ENCODE results near the gene KCNJ6.

Gene KCNJ6

DNA sequence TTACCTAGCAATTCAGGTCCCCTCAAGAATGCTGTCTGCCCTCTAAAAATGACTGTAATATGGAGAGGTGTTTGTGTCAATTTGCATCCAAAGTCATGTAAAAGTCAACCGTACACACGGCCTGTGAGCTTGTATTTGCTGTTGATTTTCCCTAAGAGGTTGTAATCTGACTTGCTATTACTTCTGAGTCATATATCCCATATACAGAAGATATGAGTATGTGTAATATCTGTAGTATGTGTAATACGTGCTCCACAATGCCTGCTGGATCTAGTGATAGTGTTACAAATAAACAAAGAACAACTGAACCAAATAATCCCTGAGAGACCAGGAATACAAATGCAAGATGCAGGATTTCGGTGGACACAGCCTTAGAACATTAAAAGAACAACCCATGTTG lies 1.4 kb upstream of the KCNJ6 start:
- no peak overlapping the region for H3K9ac ChIP-seq (ENCODE audit: low read length)
- H2AFZ ChIP-seq (ENCODE audit: low read depth, low read length) = no peak overlapping the region
- no peaks in the 10 kb centered on the region for H3K36me3 ChIP-seq (ENCODE audit: control insufficient read depth in 1 of 2, insufficient read depth in 2 of 2, low read depth in 1 of 2, low read length in 2 of 2)
- H3K23ac ChIP-seq (ENCODE audit: low read length in 2 of 2) = no peak overlapping the region
- H4K8ac ChIP-seq (ENCODE audit: low read length) = no peak overlapping the region
- no peak overlapping the region for H2BK5ac ChIP-seq (ENCODE audit: low read depth, low read length, poor library complexity, severe bottlenecking)
- H2BK120ac ChIP-seq (ENCODE audit: low read depth, low read length) = no peak overlapping the region
- no peak overlapping the region for H4K91ac ChIP-seq (ENCODE audit: low read length)
- no peak overlapping the region for H3K4me2 ChIP-seq (ENCODE audit: low read length, poor library complexity, severe bottlenecking)
- H3K4me3 ChIP-seq (ENCODE audit: insufficient read depth in 1 of 2, low read depth in 1 of 2, low read length in 2 of 2) = no peak overlapping the region
- no peak overlapping the region for H3K18ac ChIP-seq (ENCODE audit: low read depth in 1 of 2, low read length in 2 of 2)
- H2BK15ac ChIP-seq (ENCODE audit: low read depth, poor library complexity, severe bottlenecking) = no peak overlapping the region
- peaks cover 5 to 80% of the 10 kb centered on the region in 2 experiments for H3K27me3 ChIP-seq (ENCODE audit: control insufficient read depth in 1 of 2, insufficient read depth in 1 of 2, low read length in 2 of 2)
- H3K27ac ChIP-seq (ENCODE audit: low read length, poor library complexity, severe bottlenecking) = no peak overlapping the region
- no peak overlapping the region for H3K14ac ChIP-seq (ENCODE audit: low read length in 2 of 2)
- H3K79me1 ChIP-seq (replicated peaks; ENCODE audit: low read length, poor library complexity, severe bottlenecking) = peaks cover 4% of the 10 kb centered on the region
- peak; percentile 69 for DNase-seq
- no CpG with 5 or more reads among the region's 4 CpGs for WGBS
- peaks cover 3% of the 10 kb centered on the region for H3K9me3 ChIP-seq (ENCODE audit: control insufficient read depth, low read length)
- no peak overlapping the region for H3K4ac ChIP-seq (ENCODE audit: low read depth in 1 of 2, low read length in 2 of 2)
- no peak overlapping the region for H2BK12ac ChIP-seq (ENCODE audit: low read length in 2 of 2)
- H3K4me1 ChIP-seq (ENCODE audit: control insufficient read depth, insufficient read depth, low read depth, low read length) = peaks cover 23% of the 10 kb centered on the region
- no peak overlapping the region for H2AK5ac ChIP-seq (ENCODE audit: low read length, severe bottlenecking)

DNA sequence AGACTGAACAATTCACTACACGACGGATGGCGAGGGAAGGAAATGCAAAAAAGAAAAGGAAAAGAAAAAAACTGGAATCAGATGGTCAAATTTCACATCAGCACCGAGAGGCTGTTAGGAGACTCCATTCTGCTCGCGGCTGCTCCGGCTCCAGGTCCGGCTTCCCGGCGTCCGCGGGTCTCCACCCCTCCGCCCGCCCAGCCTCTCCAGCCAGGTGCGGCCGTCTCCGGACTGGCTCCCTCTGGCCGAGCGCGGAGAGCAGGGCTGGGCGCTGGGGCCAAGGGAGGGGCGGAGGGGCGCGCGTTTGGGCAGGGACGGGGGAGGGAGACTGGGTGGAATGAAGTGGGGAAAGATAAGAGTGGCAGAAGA lies 332 bp downstream of the KCNJ6 start:
- H3K79me1 ChIP-seq (replicated peaks; ENCODE audit: low read length, poor library complexity, severe bottlenecking) = peaks cover 4% of the 10 kb centered on the region
- H3K4me2 ChIP-seq (ENCODE audit: low read length, poor library complexity, severe bottlenecking) = peak overlapping the region; percentile 91
- peaks cover 5 to 87% of the 10 kb centered on the region in 2 experiments for H3K27me3 ChIP-seq (ENCODE audit: control insufficient read depth in 1 of 2, insufficient read depth in 1 of 2, low read length in 2 of 2)
- no peak overlapping the region for H2AK5ac ChIP-seq (ENCODE audit: low read length, severe bottlenecking)
- H3K4ac ChIP-seq (ENCODE audit: low read depth in 1 of 2, low read length in 2 of 2) = no peak overlapping the region
- H2AFZ ChIP-seq (ENCODE audit: low read depth, low read length) = no peak overlapping the region
- H3K27ac ChIP-seq (ENCODE audit: low read length, poor library complexity, severe bottlenecking) = no peak overlapping the region
- under 1% methylated on average over 26 of the region's 26 CpGs for WGBS
- H4K91ac ChIP-seq (ENCODE audit: low read length) = peak overlapping the region; percentile 31
- peak overlapping the region; percentile 67 to 75 for H3K4me3 ChIP-seq (ENCODE audit: insufficient read depth in 1 of 2, low read depth in 1 of 2, low read length in 2 of 2)
- H3K18ac ChIP-seq (ENCODE audit: low read depth in 1 of 2, low read length in 2 of 2) = peak overlapping the region; percentile 23 to 55
- H3K14ac ChIP-seq (ENCODE audit: low read length in 2 of 2) = peak overlapping the region in 1 of 2 experiments; percentile 18
- no peak overlapping the region for H3K23ac ChIP-seq (ENCODE audit: low read length in 2 of 2)
- no peak overlapping the region for H3K9ac ChIP-seq (ENCODE audit: low read length)
- H2BK5ac ChIP-seq (ENCODE audit: low read depth, low read length, poor library complexity, severe bottlenecking) = no peak overlapping the region
- peaks cover 19% of the 10 kb centered on the region for H3K4me1 ChIP-seq (ENCODE audit: control insufficient read depth, insufficient read depth, low read depth, low read length)
- no peak for DNase-seq
- H3K36me3 ChIP-seq (ENCODE audit: control insufficient read depth in 1 of 2, insufficient read depth in 2 of 2, low read depth in 1 of 2, low read length in 2 of 2) = no peaks in the 10 kb centered on the region
- no peak overlapping the region for H2BK120ac ChIP-seq (ENCODE audit: low read depth, low read length)
- peaks cover 3% of the 10 kb centered on the region for H3K9me3 ChIP-seq (ENCODE audit: control insufficient read depth, low read length)
- H2BK12ac ChIP-seq (ENCODE audit: low read length in 2 of 2) = peak overlapping the region in 1 of 2 experiments; percentile 87
- peak overlapping the region; percentile 12 for H2BK15ac ChIP-seq (ENCODE audit: low read depth, poor library complexity, severe bottlenecking)
- H4K8ac ChIP-seq (ENCODE audit: low read length) = no peak overlapping the region

DNA sequence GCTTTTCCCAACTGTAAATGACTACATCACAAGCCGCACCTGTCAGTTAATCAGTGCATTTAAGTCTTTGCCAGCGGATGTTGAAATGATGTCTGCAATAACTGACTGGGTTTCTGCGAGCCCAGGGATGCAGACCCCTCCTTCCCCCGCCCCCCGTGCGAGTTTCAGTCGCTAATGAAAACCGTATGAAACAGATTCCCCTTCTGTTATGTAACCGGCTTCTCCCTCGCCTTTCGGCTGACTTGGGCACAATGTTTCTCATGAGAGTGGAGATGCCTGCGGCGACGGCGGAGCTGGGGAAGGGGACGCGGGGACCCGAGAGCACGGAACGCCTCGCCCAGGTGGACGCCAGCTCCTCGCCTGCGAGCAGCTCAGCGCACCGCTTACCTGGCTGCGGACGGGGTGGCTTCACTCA lies 753 bp downstream of the KCNJ6 start:
- Histone ChIP-seq H3K27me3 (ENCODE audit: control insufficient read depth in 1 of 2, insufficient read depth in 1 of 2, low read length in 2 of 2) (peaks cover 5 to 90% of the 10 kb centered on the region in 2 experiments), H3K9ac (ENCODE audit: low read length) (no peak overlapping the region), H4K8ac (ENCODE audit: low read length) (no peak overlapping the region), H4K91ac (ENCODE audit: low read length) (peak overlapping the region; percentile 31), H3K23ac (ENCODE audit: low read length in 2 of 2) (no peak overlapping the region), H3K79me1 (replicated peaks; ENCODE audit: low read length, poor library complexity, severe bottlenecking) (peaks cover 4% of the 10 kb centered on the region), H3K4me2 (ENCODE audit: low read length, poor library complexity, severe bottlenecking) (peak overlapping the region; percentile 91), H3K4me3 (ENCODE audit: insufficient read depth in 1 of 2, low read depth in 1 of 2, low read length in 2 of 2) (peak overlapping the region; percentile 67 to 75), H3K4ac (ENCODE audit: low read depth in 1 of 2, low read length in 2 of 2) (peak overlapping the region in 1 of 2 experiments; percentile 16), H2BK120ac (ENCODE audit: low read depth, low read length) (no peak overlapping the region), H2AFZ (ENCODE audit: low read depth, low read length) (no peak overlapping the region), H2AK5ac (ENCODE audit: low read length, severe bottlenecking) (no peak overlapping the region), H3K27ac (ENCODE audit: low read length, poor library complexity, severe bottlenecking) (no peak overlapping the region), H3K4me1 (ENCODE audit: control insufficient read depth, insufficient read depth, low read depth, low read length) (peaks cover 19% of the 10 kb centered on the region), H2BK5ac (ENCODE audit: low read depth, low read length, poor library complexity, severe bottlenecking) (no peak overlapping the region), H3K9me3 (ENCODE audit: control insufficient read depth, low read length) (peaks cover 3% of the 10 kb centered on the region), H2BK15ac (ENCODE audit: low read depth, poor library complexity, severe bottlenecking) (no peak overlapping the region), H3K36me3 (ENCODE audit: control insufficient read depth in 1 of 2, insufficient read depth in 2 of 2, low read depth in 1 of 2, low read length in 2 of 2) (no peaks in the 10 kb centered on the region), H3K18ac (ENCODE audit: low read depth in 1 of 2, low read length in 2 of 2) (peak overlapping the region; percentile 55 to 71), H2BK12ac (ENCODE audit: low read length in 2 of 2) (peak overlapping the region in 1 of 2 experiments; percentile 94), H3K14ac (ENCODE audit: low read length in 2 of 2) (peak overlapping the region in 1 of 2 experiments; percentile 37)
- WGBS = 3% methylated on average over 24 of the region's 28 CpGs
- no peak for DNase-seq

DNA sequence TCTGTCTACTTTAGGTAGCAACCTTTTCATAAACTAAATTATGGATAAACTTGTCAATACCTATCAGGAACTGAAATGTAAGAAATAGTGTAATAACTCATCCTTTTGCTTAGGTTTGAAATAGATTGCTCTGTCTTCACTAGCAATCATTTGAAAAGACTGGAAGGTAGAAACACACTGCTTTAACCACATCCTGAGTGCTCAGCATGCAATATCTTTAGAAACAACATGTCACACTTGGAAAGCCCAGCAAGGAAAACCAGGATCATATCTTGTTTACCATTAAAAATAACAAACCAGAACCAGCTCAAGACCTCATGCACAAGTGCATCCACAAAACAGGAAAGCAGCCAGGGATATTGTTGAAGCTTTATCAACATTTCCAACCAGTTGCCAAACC lies 3.6 kb downstream of the KCNJ6 start:
- Histone ChIP-seq H3K36me3 (ENCODE audit: control insufficient read depth in 1 of 2, insufficient read depth in 2 of 2, low read depth in 1 of 2, low read length in 2 of 2) (no peaks in the 10 kb centered on the region), H3K4ac (ENCODE audit: low read depth in 1 of 2, low read length in 2 of 2) (no peak overlapping the region), H2BK5ac (ENCODE audit: low read depth, low read length, poor library complexity, severe bottlenecking) (no peak overlapping the region), H3K14ac (ENCODE audit: low read length in 2 of 2) (no peak overlapping the region), H2AFZ (ENCODE audit: low read depth, low read length) (no peak overlapping the region), H3K9ac (ENCODE audit: low read length) (no peak overlapping the region), H2BK120ac (ENCODE audit: low read depth, low read length) (no peak overlapping the region), H3K23ac (ENCODE audit: low read length in 2 of 2) (no peak overlapping the region), H4K91ac (ENCODE audit: low read length) (no peak overlapping the region), H3K4me3 (ENCODE audit: insufficient read depth in 1 of 2, low read depth in 1 of 2, low read length in 2 of 2) (no peak overlapping the region), H3K9me3 (ENCODE audit: control insufficient read depth, low read length) (peaks cover 3% of the 10 kb centered on the region), H2BK12ac (ENCODE audit: low read length in 2 of 2) (no peak overlapping the region), H3K27ac (ENCODE audit: low read length, poor library complexity, severe bottlenecking) (no peak overlapping the region), H4K8ac (ENCODE audit: low read length) (no peak overlapping the region), H3K79me1 (replicated peaks; ENCODE audit: low read length, poor library complexity, severe bottlenecking) (peaks cover 5% of the 10 kb centered on the region), H3K4me1 (ENCODE audit: control insufficient read depth, insufficient read depth, low read depth, low read length) (peaks cover 15% of the 10 kb centered on the region), H2AK5ac (ENCODE audit: low read length, severe bottlenecking) (no peak overlapping the region), H2BK15ac (ENCODE audit: low read depth, poor library complexity, severe bottlenecking) (no peak overlapping the region), H3K27me3 (ENCODE audit: control insufficient read depth in 1 of 2, insufficient read depth in 1 of 2, low read length in 2 of 2) (peaks cover 5 to 91% of the 10 kb centered on the region in 2 experiments), H3K4me2 (ENCODE audit: low read length, poor library complexity, severe bottlenecking) (peak overlapping the region; percentile 30), H3K18ac (ENCODE audit: low read depth in 1 of 2, low read length in 2 of 2) (no peak overlapping the region)
- peak; percentile 85 for DNase-seq

All from mesenchymal stem cell (in vitro differentiated cells and primary cell).